Activated T-cell treated with anti-CD3 and anti-CD28 coated beads, Interleukin-2, amount 50 U/mL, for 72 hours (primary cell): ENCODE measurements around the gene ZNF438. TPM values are rescaled to one million over a fixed set of nuclear protein-coding genes. Genes with fewer than 3 reads are reported as not detected.

Source experiments
- ATAC-seq, 2 donors: fragments of 150-1000 bp; cut with Tn5 transposase; replicated peaks in 1 of 2; 2 replicates each; pipeline ENCODE4 v1.10.0; 2021; ENCODE audit warnings: moderate library complexity in 2 of 2, mild to moderate bottlenecking in 1 of 2
- DNase-seq, 2 donors: peaks; one replicate each; pipeline ENCODE4 v3.0.0; 2021 to 2022; ENCODE audit warnings: mixed read lengths in 1 of 2
- H3K27ac Mint-ChIP-seq: one replicate; pipeline ENCODE4 v1.8.0; 2022; ENCODE audit warnings: mild to moderate bottlenecking, moderate library complexity, mixed read lengths
- H3K27me3 Mint-ChIP-seq: one replicate; pipeline ENCODE4 v1.8.0; 2022; ENCODE audit warnings: low read depth, mixed read lengths
- H3K36me3 Mint-ChIP-seq, 2 donors: one replicate each; pipeline ENCODE4 v1.8.0; 2022; ENCODE audit warnings: mixed read lengths in 2 of 2, mild to moderate bottlenecking in 1 of 2; ENCODE audit not compliant: insufficient read depth in 2 of 2
- H3K4me1 Mint-ChIP-seq: one replicate; pipeline ENCODE4 v1.8.0; 2022; ENCODE audit warnings: low read depth, mixed read lengths
- H3K4me3 Mint-ChIP-seq, 2 donors: one replicate each; pipeline ENCODE4 v1.8.0; 2022; ENCODE audit warnings: mild to moderate bottlenecking in 2 of 2, mixed read lengths in 2 of 2, moderate library complexity in 2 of 2
- H3K9me3 Mint-ChIP-seq, 2 donors: one replicate each; pipeline ENCODE4 v1.8.0; 2022; ENCODE audit warnings: mixed read lengths in 2 of 2
- total RNA-seq, 2 donors: library from RNA; stranded (reverse); gene quantifications; one replicate each; pipeline ENCODE4 v1.2.3, GENCODE V29; 2022

ZNF438 gene
- total RNA-seq, 2 donors from 2014 or later, result 5.2 to 5.4 TPM

DNA sequence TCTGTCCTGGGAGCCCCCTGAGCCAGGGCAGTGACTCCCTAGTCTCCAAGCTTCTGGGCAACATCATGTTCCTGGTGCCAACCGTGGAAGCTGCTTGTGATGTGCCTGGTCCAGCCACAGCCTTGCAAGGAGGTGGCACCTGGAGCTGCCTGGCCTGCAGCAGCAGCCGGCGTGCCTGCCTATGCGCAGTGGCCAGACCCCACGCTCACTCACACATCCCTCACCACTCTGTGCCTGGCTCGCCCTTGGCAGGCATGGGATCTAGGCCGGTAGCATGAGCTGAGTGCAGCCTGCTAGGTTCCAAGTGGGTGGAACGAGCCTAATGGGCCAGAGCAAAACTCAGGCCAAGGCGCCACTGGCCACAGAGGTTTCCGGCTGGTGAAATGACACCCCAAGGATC is 184.0 kb downstream of the ZNF438 start:
- H3K27ac Mint-ChIP-seq, result no peak overlapping the region
- no peak for ATAC-seq
- no peaks in the 10 kb centered on the region for H3K9me3 Mint-ChIP-seq

GRCh38 chr10:30847199-30847598 is 184.5 kb downstream of the ZNF438 start:
- ATAC-seq (no peak), DNase-seq (no peak)
- Mint-ChIP-seq H3K27me3 (no peaks in the 10 kb centered on the region), H3K9me3 (no peaks in the 10 kb centered on the region), H3K4me1 (peaks cover 11% of the 10 kb centered on the region), H3K36me3 (peaks cover 0 to 1% of the 10 kb centered on the region in 2 donors), H3K27ac (no peak overlapping the region), H3K4me3 (no peak overlapping the region)

More for the DNA sequence above, 184.0 kb downstream of the ZNF438 start:
- Mint-ChIP-seq H3K4me3 (no peak overlapping the region), H3K27me3 (no peaks in the 10 kb centered on the region), H3K4me1 (peaks cover 11% of the 10 kb centered on the region), H3K36me3 (peaks cover 0 to 1% of the 10 kb centered on the region in 2 donors)
- no peak for DNase-seq

GRCh38 chr10:30846710-30847109 is 185.0 kb downstream of the ZNF438 start:
- DNase-seq, result no peak
- Mint-ChIP-seq H3K4me3 (no peak overlapping the region), H3K36me3 (peaks cover 0 to 1% of the 10 kb centered on the region in 2 donors), H3K27me3 (no peaks in the 10 kb centered on the region), H3K27ac (no peak overlapping the region), H3K9me3 (no peaks in the 10 kb centered on the region), H3K4me1 (peaks cover 11% of the 10 kb centered on the region)
- no peak for ATAC-seq

GRCh38 chr10:30842894-30843293 is 188.8 kb downstream of the ZNF438 start:
- Mint-ChIP-seq H3K9me3 (peaks cover 0 to 1% of the 10 kb centered on the region in 2 donors), H3K36me3 (no peaks in the 10 kb centered on the region), H3K4me1 (no peaks in the 10 kb centered on the region), H3K27me3 (no peaks in the 10 kb centered on the region), H3K27ac (no peak overlapping the region), H3K4me3 (no peak overlapping the region)
- DNase-seq, result no peak
- no peak for ATAC-seq

DNA sequence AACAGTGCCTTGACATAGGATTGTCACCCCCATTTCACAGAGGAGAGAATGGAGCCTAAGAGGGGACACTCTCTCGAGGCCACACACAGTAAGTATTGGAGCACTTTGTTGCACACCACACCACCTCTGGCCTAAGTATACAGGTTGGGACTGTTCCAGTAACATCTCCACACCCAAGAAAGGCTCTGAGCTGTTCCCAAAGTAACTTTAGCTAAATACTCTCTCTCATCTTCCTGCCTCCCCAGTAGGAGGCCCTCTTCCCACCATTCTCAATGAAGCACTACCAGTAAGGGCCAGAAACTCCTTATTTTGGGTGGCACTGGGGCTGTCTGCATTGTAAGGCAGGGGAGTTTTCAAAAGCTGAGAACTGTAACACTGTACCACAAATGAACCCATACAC is 189.5 kb downstream of the ZNF438 start:
- no peak for ATAC-seq
- Mint-ChIP-seq H3K9me3 (peaks cover 0 to 3% of the 10 kb centered on the region in 2 donors), H3K27ac (no peak overlapping the region), H3K36me3 (no peaks in the 10 kb centered on the region), H3K4me3 (no peak overlapping the region), H3K4me1 (no peaks in the 10 kb centered on the region), H3K27me3 (no peaks in the 10 kb centered on the region)
- no peak for DNase-seq

- ATAC-seq (no peak), DNase-seq (no peak)
- H3K36me3 Mint-ChIP-seq, result no peaks in the 10 kb centered on the region
- no peaks in the 10 kb centered on the region for H3K27me3 Mint-ChIP-seq
- no peak overlapping the region for H3K27ac Mint-ChIP-seq
- peaks cover 0 to 3% of the 10 kb centered on the region in 2 donors for H3K9me3 Mint-ChIP-seq
- H3K4me1 Mint-ChIP-seq, result no peaks in the 10 kb centered on the region
- H3K4me3 Mint-ChIP-seq, result no peak overlapping the region
These were observed 191.1 kb downstream of the ZNF438 start for GRCh38 chr10:30840395-30841050.

DNA sequence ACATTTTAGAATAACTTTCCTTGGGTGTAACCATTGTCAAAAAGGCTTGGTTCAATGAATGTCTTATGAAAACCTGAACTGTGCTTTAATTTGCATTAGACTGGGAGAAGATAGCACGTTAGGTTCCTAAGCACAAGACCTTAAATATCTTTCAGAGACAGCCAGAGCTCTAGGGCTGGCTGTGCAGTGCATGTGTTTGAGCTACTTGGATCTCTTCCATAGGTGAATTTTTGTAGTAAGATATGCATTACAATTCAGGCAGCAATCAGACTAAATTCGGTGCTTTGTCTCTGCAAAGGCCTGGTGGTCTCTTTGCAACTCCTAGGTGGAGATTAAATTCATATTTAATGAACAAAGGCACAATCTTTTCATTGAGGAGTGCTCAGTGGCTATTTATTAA is 192.0 kb downstream of the ZNF438 start:
- H3K4me1 Mint-ChIP-seq, result no peaks in the 10 kb centered on the region
- no peak overlapping the region for H3K27ac Mint-ChIP-seq
- H3K4me3 Mint-ChIP-seq, result no peak overlapping the region
- ATAC-seq (no peak), DNase-seq (no peak)
- no peaks in the 10 kb centered on the region for H3K36me3 Mint-ChIP-seq
- no peaks in the 10 kb centered on the region for H3K27me3 Mint-ChIP-seq
- peaks cover 0 to 3% of the 10 kb centered on the region in 2 donors for H3K9me3 Mint-ChIP-seq

DNA sequence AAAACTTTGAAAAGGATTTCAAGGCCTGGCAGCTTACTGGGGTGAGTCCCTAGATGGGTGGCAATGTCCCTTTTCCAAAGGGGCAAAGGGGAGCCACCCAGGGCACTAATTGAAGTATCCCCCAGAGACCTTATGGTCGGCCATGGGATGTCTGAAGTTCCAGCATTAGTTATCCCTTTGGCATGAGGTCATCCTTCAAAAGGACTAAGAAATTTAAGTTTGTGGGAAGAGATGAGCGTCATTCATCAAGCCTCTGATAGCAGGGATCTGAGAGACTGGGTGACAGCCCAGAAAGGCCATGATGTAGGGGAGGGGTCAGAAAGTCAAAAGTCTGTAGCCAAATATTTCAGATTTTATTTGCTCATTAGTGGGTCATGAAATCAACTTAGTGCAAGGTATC is 195.3 kb downstream of the ZNF438 start:
- Mint-ChIP-seq H3K27ac (no peak overlapping the region), H3K4me1 (no peaks in the 10 kb centered on the region), H3K4me3 (no peak overlapping the region), H3K36me3 (no peaks in the 10 kb centered on the region), H3K9me3 (peaks cover 0 to 3% of the 10 kb centered on the region in 2 donors), H3K27me3 (no peaks in the 10 kb centered on the region)
- ATAC-seq, result no peak
- DNase-seq, result no peak

- H3K36me3 Mint-ChIP-seq, result no peaks in the 10 kb centered on the region
- H3K9me3 Mint-ChIP-seq, result peaks cover 0 to 3% of the 10 kb centered on the region in 2 donors
- H3K4me1 Mint-ChIP-seq, result no peaks in the 10 kb centered on the region
- DNase-seq (no peak), ATAC-seq (no peak)
- H3K27ac Mint-ChIP-seq, result no peak overlapping the region
- H3K4me3 Mint-ChIP-seq, result no peak overlapping the region
- H3K27me3 Mint-ChIP-seq, result no peaks in the 10 kb centered on the region
These were observed 196.5 kb downstream of the ZNF438 start for GRCh38 chr10:30835146-30835545.

DNA sequence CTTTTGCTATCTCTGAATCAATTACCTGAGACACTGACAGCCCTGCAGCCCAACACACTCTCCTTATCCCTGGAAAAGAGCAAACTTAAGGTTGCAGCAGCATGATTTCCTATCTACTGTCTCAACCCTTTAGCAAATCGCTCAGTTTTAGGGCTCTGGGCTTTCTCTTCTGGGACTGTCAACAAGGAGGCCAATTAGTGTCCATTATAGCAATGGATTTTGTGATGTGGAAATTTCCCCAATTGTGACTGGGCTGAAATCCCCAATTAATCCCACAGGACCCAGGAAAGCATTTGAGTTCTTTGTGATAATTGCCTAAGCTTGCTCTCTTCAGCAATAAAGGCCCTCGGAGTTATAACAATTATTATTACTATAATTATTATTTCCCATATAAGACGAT is 197.0 kb downstream of the ZNF438 start:
- Mint-ChIP-seq H3K4me3 (no peak overlapping the region), H3K9me3 (peaks cover 0 to 3% of the 10 kb centered on the region in 2 donors), H3K27ac (no peak overlapping the region), H3K27me3 (no peaks in the 10 kb centered on the region), H3K36me3 (no peaks in the 10 kb centered on the region), H3K4me1 (no peaks in the 10 kb centered on the region)
- ATAC-seq (no peak), DNase-seq (no peak)

DNA sequence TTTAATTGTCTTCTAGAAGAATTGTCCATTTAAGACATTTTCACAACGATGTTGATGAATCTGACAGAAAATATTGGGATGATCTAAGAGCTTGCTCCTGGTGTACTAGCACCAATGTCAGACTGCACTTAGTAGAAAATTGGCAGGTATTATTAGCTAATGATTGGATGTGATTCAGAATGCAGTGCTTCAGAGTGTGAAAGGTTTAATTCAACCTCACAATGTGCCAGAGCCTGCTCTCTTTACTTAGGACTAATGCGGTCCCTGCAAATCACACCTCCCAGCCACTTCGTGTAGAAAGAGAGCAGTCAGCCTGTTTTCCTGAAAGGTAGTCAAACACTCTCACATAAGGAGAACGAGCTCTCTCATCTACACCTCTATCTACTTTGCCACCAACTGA is 197.5 kb downstream of the ZNF438 start:
- no peak for DNase-seq
- no peaks in the 10 kb centered on the region for H3K4me1 Mint-ChIP-seq
- no peak overlapping the region for H3K4me3 Mint-ChIP-seq
- no peaks in the 10 kb centered on the region for H3K27me3 Mint-ChIP-seq
- ATAC-seq, result no peak
- H3K27ac Mint-ChIP-seq, result no peak overlapping the region
- no peaks in the 10 kb centered on the region for H3K36me3 Mint-ChIP-seq
- peaks cover 0 to 3% of the 10 kb centered on the region in 2 donors for H3K9me3 Mint-ChIP-seq

DNA sequence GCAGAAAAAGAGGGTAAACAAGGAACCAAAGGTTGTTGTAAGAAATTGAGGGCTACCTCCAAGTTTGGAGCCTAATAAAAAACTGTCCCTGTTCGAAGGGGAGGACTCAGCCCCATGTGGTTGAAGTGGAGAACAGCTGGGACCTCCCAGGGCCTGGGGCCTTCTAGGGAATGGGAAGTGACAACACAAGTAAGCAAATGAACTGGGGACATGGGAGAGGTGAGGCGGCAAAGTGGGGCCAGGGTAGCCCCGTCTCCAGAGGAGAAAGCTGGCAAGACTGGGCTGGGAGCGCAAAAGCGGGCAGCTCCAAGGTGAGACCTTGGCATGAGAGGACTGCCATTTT is 198.1 kb downstream of the ZNF438 start:
- ATAC-seq, result no peak
- Mint-ChIP-seq H3K27me3 (no peaks in the 10 kb centered on the region), H3K4me1 (no peaks in the 10 kb centered on the region), H3K4me3 (no peak overlapping the region), H3K27ac (no peak overlapping the region), H3K36me3 (no peaks in the 10 kb centered on the region), H3K9me3 (peaks cover 0 to 3% of the 10 kb centered on the region in 2 donors)
- no peak for DNase-seq

GRCh38 chr10:30832749-30833627 is 198.7 kb downstream of the ZNF438 start:
- DNase-seq, result no peak
- peaks cover 0 to 3% of the 10 kb centered on the region in 2 donors for H3K9me3 Mint-ChIP-seq
- no peaks in the 10 kb centered on the region for H3K36me3 Mint-ChIP-seq
- H3K27me3 Mint-ChIP-seq, result no peaks in the 10 kb centered on the region
- no peaks in the 10 kb centered on the region for H3K4me1 Mint-ChIP-seq
- H3K4me3 Mint-ChIP-seq, result no peak overlapping the region
- ATAC-seq, result no peak
- no peak overlapping the region for H3K27ac Mint-ChIP-seq
